H9 (cell line): ENCODE measurements around the gene NHS. TPM values are rescaled to one million over a fixed set of nuclear protein-coding genes. Genes with fewer than 3 reads are reported as not detected.

Source experiments
- DNase-seq: peaks from one replicate; pipeline ENCODE4 v3.0.0-alpha.2; 2017
- H2AFZ ChIP-seq: one replicate; pipeline ENCODE4 v1.6.1; 2013; ENCODE audit warnings: mild to moderate bottlenecking, low read length, control low read depth, moderate library complexity
- H2AK5ac ChIP-seq: 2 replicates; pipeline ENCODE4 v1.6.1; 2013; ENCODE audit warnings: low read length, control low read depth, mixed read lengths; ENCODE audit not compliant: insufficient read length
- H2BK120ac ChIP-seq: one replicate; pipeline ENCODE4 v1.6.1; 2013; ENCODE audit warnings: low read depth, mild to moderate bottlenecking, low read length, control low read depth, inconsistent platforms; ENCODE audit not compliant: poor library complexity, severe bottlenecking
- H2BK12ac ChIP-seq: 2 replicates; pipeline ENCODE4 v1.6.1; 2013; ENCODE audit warnings: low read length, control low read depth, mixed read lengths, low read depth; ENCODE audit not compliant: insufficient read length
- H2BK15ac ChIP-seq: 2 replicates; pipeline ENCODE4 v1.6.1; 2013; ENCODE audit warnings: low read depth, low read length, control low read depth
- H2BK20ac ChIP-seq: one replicate; pipeline ENCODE4 v1.6.1; 2013; ENCODE audit warnings: low read depth, mild to moderate bottlenecking, low read length, control low read depth, inconsistent platforms; ENCODE audit not compliant: poor library complexity, severe bottlenecking
- H2BK5ac ChIP-seq: 2 replicates; pipeline ENCODE4 v1.6.1; 2013; ENCODE audit warnings: low read length, control low read depth, mixed read lengths; ENCODE audit not compliant: insufficient read length
- H3K14ac ChIP-seq: 2 replicates; pipeline ENCODE4 v1.6.1; 2013; ENCODE audit warnings: low read length, control low read depth; ENCODE audit not compliant: insufficient read depth
- H3K18ac ChIP-seq: 2 replicates; pipeline ENCODE4 v1.6.1; 2013; ENCODE audit warnings: low read depth, mild to moderate bottlenecking, mixed read lengths, low read length, control low read depth; ENCODE audit not compliant: insufficient read length
- H3K23ac ChIP-seq: 2 replicates; pipeline ENCODE4 v1.6.1; 2013; ENCODE audit warnings: low read length, control low read depth, mixed read lengths, low read depth; ENCODE audit not compliant: insufficient read length
- H3K23me2 ChIP-seq: 2 replicates; pipeline ENCODE4 v1.6.1; 2013; ENCODE audit warnings: low read depth, mild to moderate bottlenecking, mixed read lengths, low read length, control low read depth; ENCODE audit not compliant: insufficient read length, poor library complexity, severe bottlenecking
- H3K27ac ChIP-seq: 2 replicates; pipeline ENCODE4 v1.5.1; 2013; ENCODE audit warnings: low read length, control low read depth, mixed read lengths, low read depth; ENCODE audit not compliant: insufficient read length
- H3K27me3 ChIP-seq: 2 replicates; pipeline ENCODE4 v1.6.1; 2013; ENCODE audit warnings: low read length, control low read depth, inconsistent platforms; ENCODE audit not compliant: insufficient read depth
- H3K4ac ChIP-seq: 2 replicates; pipeline ENCODE4 v1.6.1; 2013; ENCODE audit warnings: low read depth, mild to moderate bottlenecking, control low read depth, inconsistent platforms, low read length, moderate library complexity
- H3K4me1 ChIP-seq: 2 replicates; pipeline ENCODE4 v1.6.1; 2013; ENCODE audit warnings: low read length, control low read depth, inconsistent platforms; ENCODE audit not compliant: insufficient read depth
- H3K4me2 ChIP-seq: 2 replicates; pipeline ENCODE4 v1.6.1; 2013; ENCODE audit warnings: low read length, control low read depth, mixed read lengths; ENCODE audit not compliant: insufficient read length, insufficient read depth
- H3K56ac ChIP-seq: 2 replicates; pipeline ENCODE4 v1.6.1; 2013; ENCODE audit warnings: low read depth, mild to moderate bottlenecking, mixed read lengths, low read length, control low read depth; ENCODE audit not compliant: insufficient read length
- H3K79me1 ChIP-seq: 2 replicates; pipeline ENCODE4 v1.6.1; 2013; ENCODE audit warnings: low read depth, mild to moderate bottlenecking, moderate library complexity, low read length, control low read depth, inconsistent platforms; ENCODE audit not compliant: insufficient read depth, poor library complexity, severe bottlenecking
- H3K79me2 ChIP-seq: 2 replicates; pipeline ENCODE4 v1.6.1; 2013; ENCODE audit warnings: low read length, control low read depth, inconsistent platforms; ENCODE audit not compliant: insufficient read depth
- H3K9ac ChIP-seq: 2 replicates; pipeline ENCODE4 v1.6.1; 2013; ENCODE audit warnings: low read length, control low read depth, mixed read lengths; ENCODE audit not compliant: insufficient read length; ENCODE audit errors: extremely low read depth
- H3K9me3 ChIP-seq: one replicate; pipeline ENCODE4 v1.6.1; 2013; ENCODE audit warnings: low read depth, low read length, inconsistent platforms; ENCODE audit not compliant: control insufficient read depth
- H3T11ph ChIP-seq: one replicate; pipeline ENCODE4 v1.6.1; 2013; ENCODE audit warnings: mild to moderate bottlenecking, low read length, control low read depth, inconsistent platforms
- H4K20me1 ChIP-seq: one replicate; pipeline ENCODE4 v1.6.1; 2013; ENCODE audit not compliant: control insufficient read depth, insufficient read length, insufficient read depth
- H4K5ac ChIP-seq: 2 replicates; pipeline ENCODE4 v1.6.1; 2013; ENCODE audit warnings: low read depth, mild to moderate bottlenecking, mixed read lengths, low read length, control low read depth; ENCODE audit not compliant: insufficient read length
- H4K8ac ChIP-seq: replicated peaks from 2 replicates; pipeline ENCODE4 v1.6.1; 2013; ENCODE audit warnings: low read length, control low read depth, mixed read lengths, low read depth; ENCODE audit not compliant: insufficient read length
- H4K91ac ChIP-seq: 2 replicates; pipeline ENCODE4 v1.6.1; 2013; ENCODE audit warnings: low read depth, mild to moderate bottlenecking, moderate library complexity, mixed read lengths, low read length, control low read depth; ENCODE audit not compliant: insufficient read length
- H3K27ac Mint-ChIP-seq, 3 experiments: 2 replicates in 2 of 3; 3 replicates in 1 of 3; pipeline ENCODE4 v1.8.0; 2020 to 2021; ENCODE audit warnings: mixed read lengths in 3 of 3, mild to moderate bottlenecking in 1 of 3, moderate library complexity in 1 of 3
- H3K27me3 Mint-ChIP-seq: 2 replicates; pipeline ENCODE4 v1.8.0; 2021; ENCODE audit warnings: low read depth, mild to moderate bottlenecking, moderate library complexity, mixed read lengths
- H3K36me3 Mint-ChIP-seq, 3 experiments: 2 replicates in 2 of 3; 3 replicates in 1 of 3; pipeline ENCODE4 v1.8.0; 2020 to 2021; ENCODE audit warnings: low read depth in 3 of 3, mixed read lengths in 3 of 3; ENCODE audit not compliant: insufficient read depth in 1 of 3
- H3K4me1 Mint-ChIP-seq, 2 experiments: 2 replicates each; pipeline ENCODE4 v1.8.0; 2020; ENCODE audit warnings: mixed read lengths in 2 of 2
- H3K4me3 Mint-ChIP-seq, 2 experiments: 2 replicates in 1 of 2; 3 replicates in 1 of 2; pipeline ENCODE4 v1.8.0; 2020 to 2021; ENCODE audit warnings: mild to moderate bottlenecking in 2 of 2, mixed read lengths in 2 of 2, moderate library complexity in 1 of 2
- H3K9me3 Mint-ChIP-seq, 2 experiments: 2 replicates in 1 of 2; 3 replicates in 1 of 2; pipeline ENCODE4 v1.8.0; 2020; ENCODE audit warnings: mild to moderate bottlenecking in 2 of 2, mixed read lengths in 2 of 2, moderate library complexity in 1 of 2
- total RNA-seq: library from RNA; stranded (reverse); gene quantifications from 2 replicates; pipeline ENCODE4 v1.2.1, GENCODE V29; 2021
- TF ChIP-seq, protein P1 (sequence below): fragments of 200-600 bp; sonication (generic); conservative IDR thresholded peaks from 3 replicates; pipeline ENCODE4 v1.8.0; 2021; ENCODE audit warnings: antibody characterized with exemption, mild to moderate bottlenecking

The NHS gene
- total RNA-seq, 1 experiment from 2014 or later, result 8.7 TPM

DNA sequence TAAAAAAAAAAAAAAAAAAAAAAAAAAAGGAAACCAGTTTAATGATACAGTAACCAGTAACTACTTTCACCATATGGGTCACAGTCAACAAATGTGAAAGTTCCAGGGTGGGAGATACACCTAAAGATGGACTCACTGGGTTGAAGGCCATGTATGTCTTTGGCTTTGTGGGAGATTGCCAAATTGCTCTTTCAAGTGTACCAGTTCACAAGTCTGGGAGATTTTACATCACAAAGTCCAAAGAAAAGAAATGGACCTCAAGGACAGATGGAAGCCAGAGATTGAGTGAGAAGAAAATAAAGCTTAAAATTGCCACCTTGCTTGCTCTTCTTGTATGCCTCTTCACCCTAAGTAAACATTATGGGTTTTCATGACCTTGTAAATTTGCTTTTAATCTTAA is 65.3 kb downstream of the NHS start:
- Histone ChIP-seq H2AK5ac (no peak overlapping the region), H4K91ac (no peak overlapping the region), H2BK15ac (no peak overlapping the region), H2BK12ac (no peak overlapping the region), H3K14ac (no peak overlapping the region), H3K4me2 (no peak overlapping the region), H3K56ac (no peak overlapping the region), H3K9ac (no peak overlapping the region), H3K79me2 (no peaks in the 10 kb centered on the region), H3K18ac (no peak overlapping the region), H2BK120ac (no peak overlapping the region), H2BK20ac (no peak overlapping the region), H4K20me1 (no peaks in the 10 kb centered on the region), H4K5ac (no peak overlapping the region), H4K8ac (no peak overlapping the region), H3K23ac (no peak overlapping the region), H2AFZ (no peak overlapping the region), H3K79me1 (no peaks in the 10 kb centered on the region), H3T11ph (no peak overlapping the region), H3K23me2 (no peaks in the 10 kb centered on the region), H3K27ac (no peak overlapping the region), H2BK5ac (no peak overlapping the region), H3K9me3 (no peaks in the 10 kb centered on the region), H3K4me1 (peaks cover 4% of the 10 kb centered on the region; the same call in 1 of the 2 replicates), H3K4ac (no peak overlapping the region), H3K27me3 (no peaks in the 10 kb centered on the region)
- TF ChIP-seq, protein P1, sequence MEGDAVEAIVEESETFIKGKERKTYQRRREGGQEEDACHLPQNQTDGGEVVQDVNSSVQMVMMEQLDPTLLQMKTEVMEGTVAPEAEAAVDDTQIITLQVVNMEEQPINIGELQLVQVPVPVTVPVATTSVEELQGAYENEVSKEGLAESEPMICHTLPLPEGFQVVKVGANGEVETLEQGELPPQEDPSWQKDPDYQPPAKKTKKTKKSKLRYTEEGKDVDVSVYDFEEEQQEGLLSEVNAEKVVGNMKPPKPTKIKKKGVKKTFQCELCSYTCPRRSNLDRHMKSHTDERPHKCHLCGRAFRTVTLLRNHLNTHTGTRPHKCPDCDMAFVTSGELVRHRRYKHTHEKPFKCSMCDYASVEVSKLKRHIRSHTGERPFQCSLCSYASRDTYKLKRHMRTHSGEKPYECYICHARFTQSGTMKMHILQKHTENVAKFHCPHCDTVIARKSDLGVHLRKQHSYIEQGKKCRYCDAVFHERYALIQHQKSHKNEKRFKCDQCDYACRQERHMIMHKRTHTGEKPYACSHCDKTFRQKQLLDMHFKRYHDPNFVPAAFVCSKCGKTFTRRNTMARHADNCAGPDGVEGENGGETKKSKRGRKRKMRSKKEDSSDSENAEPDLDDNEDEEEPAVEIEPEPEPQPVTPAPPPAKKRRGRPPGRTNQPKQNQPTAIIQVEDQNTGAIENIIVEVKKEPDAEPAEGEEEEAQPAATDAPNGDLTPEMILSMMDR, result no peak
- no peak for DNase-seq
- Mint-ChIP-seq H3K36me3 (no peaks in the 10 kb centered on the region), H3K4me1 (peaks cover 30 to 33% of the 10 kb centered on the region in 2 experiments), H3K9me3 (no peaks in the 10 kb centered on the region), H3K27me3 (no peaks in the 10 kb centered on the region), H3K4me3 (no peak overlapping the region), H3K27ac (no peak overlapping the region)
